HG03432 (cell line): ENCODE data around the gene SLC10A2.
A peak's percentile ranks its signal among the peaks of the same experiment; 100 is the strongest.
"Not testable (repeated sequence)": the region's sequence is repeated elsewhere in the genome, so short reads cannot be mapped to it uniquely, and the experiment has no call there.

Source experiments
- ATAC-seq: cut with Tn5 transposase; IDR thresholded peaks from one replicate; pipeline ENCODE4 v1.9.1; 2021; ENCODE audit warnings: mild to moderate bottlenecking, moderate library complexity; ENCODE audit not compliant: unreplicated experiment

Gene SLC10A2, protein sequence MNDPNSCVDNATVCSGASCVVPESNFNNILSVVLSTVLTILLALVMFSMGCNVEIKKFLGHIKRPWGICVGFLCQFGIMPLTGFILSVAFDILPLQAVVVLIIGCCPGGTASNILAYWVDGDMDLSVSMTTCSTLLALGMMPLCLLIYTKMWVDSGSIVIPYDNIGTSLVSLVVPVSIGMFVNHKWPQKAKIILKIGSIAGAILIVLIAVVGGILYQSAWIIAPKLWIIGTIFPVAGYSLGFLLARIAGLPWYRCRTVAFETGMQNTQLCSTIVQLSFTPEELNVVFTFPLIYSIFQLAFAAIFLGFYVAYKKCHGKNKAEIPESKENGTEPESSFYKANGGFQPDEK

DNA sequence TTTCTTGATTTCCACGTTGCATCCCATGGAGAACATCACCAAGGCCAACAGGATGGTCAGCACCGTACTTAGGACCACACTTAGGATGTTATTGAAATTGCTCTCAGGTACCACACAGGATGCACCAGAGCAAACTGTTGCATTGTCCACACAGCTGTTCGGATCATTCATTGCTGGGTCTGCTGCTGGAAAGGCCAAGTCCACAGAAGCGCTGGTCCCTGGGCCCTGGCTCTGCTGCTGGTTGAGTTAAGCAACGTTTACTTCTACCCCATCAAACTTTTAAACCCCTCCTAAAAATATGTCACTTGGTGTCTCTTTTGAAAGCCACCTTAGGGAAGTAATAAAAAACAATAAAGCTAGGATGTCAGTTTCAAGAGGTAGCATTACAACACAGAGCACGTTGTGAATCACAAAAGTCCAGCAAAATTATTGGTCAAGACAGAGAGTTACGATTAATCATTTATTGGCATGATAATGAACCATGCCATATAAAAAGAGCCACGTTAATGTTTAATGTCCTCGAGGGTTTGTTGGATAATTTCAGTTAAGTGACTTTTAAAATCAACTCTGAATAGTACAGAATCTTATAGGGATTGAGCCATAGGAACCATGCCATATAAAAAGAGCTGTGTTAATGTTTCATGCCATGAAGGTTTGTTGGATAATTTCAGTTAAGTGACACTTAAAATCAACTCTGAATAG, at the start of gene SLC10A2:
SLC10A2 (minus strand) TSS at position 339 of the 702 bp plus-strand sequence; CDS start at position 171, 168 bp downstream.
- ATAC-seq = no peak

DNA sequence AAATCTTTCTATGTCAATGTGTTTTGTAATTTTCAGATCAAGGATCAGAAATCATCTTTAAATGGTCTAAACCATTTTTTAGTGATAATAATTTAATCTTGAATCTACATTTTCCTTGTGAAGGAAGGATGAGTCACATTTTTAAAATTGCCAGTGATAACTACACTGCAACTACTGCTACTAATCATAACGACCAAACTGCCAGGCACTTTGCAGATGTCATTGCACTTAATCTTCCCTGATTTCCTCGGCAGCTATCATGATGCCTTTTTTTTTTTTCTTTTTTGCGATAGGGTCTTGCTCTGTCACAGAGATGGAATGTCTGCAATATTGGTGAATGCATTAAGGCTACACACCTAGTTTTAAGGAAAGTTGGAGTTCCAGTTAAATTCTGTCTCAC, 41.4 kb upstream of the SLC10A2 start:
- ATAC-seq = no peak

DNA sequence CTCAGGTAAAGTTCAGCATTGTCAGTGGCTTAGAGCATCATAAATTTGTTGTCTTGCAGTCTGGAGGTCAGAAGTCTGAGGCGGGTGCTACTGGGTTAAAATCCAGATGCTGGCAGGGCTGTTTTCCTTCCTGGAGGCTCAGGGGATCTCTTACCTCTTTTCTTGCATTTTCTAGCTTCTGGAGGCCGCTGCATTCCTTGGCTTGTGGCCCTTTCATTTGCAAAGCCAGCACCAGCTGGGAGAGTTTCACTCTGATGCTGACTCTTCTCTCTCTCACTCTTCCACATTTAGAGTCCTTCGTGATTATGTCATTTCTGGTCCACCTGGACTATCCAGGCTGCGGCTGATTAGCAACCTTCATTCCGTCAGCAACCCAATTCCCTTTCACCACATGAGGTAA, 38.1 kb upstream of the SLC10A2 start:
- no peak for ATAC-seq

DNA sequence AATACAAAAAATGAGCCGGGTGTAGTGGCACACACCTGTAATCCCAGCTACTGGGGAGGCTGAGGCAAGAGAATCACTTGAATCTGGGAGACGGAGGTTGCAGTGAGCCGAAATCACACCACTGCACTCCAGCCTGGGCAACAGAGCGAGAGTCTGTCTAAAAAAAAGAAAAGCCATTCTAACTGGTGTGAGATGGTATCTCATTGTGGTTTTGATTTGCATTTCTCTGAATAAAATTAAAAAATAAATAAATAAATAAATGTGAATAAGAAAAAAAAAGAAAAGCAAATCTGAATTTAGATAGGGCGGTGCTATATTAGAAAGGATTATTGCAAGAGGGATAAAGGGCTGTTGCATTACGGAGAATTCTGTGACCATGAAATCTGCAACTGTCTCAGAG, 37.2 kb upstream of the SLC10A2 start:
- not testable (repeated sequence) for ATAC-seq

DNA sequence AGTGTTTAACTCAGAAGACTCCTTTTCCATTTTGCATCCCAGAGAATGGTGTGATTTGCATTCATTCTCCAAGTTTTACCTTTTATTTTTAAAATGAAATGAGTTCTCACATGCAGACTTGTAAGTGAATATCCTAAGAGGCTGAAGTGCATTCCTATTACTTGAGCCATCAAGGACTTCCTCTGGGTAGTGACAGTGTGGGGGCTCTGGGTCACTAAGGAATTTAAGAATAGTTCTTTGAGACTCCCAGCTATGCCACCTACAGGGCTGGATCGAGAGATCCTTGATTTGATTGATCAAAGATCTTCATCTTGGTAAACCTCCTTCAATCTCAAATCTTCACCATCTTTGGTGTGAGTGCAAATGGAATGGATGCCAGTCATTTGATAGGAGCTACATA, 36.3 kb upstream of the SLC10A2 start:
- no peak for ATAC-seq

DNA sequence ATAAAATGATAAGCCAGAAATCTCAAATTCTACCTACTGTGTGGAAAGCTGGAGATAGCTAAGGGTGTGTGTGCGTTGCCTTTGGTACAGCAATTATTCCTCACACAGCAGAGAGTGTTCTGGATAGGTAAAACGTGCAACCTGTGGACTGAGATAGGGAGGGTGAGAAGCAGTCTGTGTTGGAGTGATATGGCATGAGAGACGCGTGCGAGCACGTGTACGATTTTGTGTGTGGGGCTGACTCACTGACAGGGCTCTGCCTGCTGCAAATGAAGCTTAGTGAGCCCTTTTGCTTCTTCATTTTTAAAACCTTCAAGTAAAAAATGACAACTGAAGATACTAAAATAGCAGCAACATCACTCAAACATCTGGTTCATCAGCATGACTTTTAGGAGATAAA, 35.7 kb upstream of the SLC10A2 start:
- no peak for ATAC-seq

DNA sequence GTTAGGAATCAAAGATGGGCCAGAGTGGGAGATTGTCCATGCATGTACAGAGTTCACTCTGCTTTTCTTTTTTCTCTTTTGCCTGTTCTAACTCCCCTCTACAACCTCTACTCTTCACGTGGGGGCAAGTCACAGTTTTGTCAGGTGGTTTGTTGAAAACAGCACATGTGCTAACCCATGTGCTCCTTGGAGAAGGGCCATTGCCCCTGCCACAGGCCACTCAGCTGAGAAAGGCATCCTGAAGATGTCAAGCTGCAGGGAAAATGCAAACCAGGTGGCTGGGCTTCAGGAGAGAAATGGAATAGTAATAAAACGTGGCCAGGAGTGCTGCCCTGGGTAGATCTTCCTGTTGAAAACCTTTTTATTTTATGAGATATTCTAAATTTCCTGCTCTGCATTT, 35.3 kb upstream of the SLC10A2 start:
- no peak for ATAC-seq

DNA sequence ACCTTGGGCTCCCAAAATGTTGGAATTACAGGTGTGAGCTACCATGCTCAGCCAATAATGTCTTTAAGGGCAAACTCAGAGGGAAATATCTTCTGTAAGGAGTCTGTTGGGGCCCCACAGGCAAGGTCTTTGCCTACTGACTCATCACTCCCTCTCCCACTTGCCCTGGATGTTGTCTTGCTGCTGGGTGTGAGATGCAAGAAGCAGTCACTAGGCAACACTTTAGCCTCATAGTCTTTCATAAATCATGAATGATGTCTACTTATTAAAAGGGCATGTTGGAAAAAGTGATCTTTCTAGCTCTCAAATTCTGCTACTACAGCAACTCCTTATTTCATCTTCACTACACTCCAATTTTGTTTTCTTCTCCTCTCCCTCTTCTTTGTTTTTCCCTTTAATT, 34.6 kb upstream of the SLC10A2 start:
- ATAC-seq = no peak

DNA sequence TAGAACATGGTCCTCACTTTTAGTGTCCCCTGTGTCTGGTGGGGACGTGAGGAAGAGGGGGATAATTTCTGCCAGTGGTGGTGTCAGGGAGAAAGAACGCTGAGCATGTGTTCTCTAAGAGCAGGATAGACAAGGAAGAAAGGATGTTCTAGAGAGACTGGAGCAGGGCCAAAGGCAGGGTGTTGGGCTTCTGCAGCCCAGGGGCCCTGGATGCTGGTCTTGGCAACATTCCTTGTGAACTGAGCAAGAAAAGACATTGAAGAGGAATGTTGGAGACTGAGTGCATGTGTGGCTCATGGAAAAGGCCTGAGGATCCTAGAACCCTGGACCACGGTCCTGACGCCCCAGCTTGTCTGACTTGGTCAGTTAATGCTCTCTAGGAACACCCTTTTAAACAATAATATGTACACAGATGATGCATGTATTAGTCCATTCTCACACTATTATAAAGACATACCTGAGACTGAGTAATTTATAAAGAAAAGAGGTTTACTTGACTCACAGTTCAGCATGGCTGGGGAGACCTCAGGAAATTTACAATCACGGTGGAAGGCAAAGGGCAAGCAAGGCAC, 33.6 kb upstream of the SLC10A2 start:
- ATAC-seq = no peak

DNA sequence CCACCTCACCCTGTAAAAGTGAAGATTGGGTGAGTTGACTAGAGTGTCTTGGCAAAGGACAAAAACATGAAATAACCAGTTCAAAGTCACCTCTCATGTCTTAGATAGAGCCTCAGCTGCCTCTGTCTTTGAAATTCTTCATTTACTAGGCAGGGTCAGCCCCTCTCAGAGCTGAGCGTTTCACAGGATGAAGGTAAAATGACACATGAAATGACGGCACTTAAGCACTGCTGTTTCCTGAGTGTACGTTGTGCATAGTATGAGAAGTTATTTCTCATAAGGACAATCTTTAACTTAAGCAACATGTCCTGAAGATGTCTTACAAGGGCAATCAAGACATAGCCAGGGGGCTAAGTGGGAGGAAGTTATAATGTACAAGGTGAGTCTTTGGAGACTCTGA, 32.3 kb upstream of the SLC10A2 start:
- no peak for ATAC-seq

DNA sequence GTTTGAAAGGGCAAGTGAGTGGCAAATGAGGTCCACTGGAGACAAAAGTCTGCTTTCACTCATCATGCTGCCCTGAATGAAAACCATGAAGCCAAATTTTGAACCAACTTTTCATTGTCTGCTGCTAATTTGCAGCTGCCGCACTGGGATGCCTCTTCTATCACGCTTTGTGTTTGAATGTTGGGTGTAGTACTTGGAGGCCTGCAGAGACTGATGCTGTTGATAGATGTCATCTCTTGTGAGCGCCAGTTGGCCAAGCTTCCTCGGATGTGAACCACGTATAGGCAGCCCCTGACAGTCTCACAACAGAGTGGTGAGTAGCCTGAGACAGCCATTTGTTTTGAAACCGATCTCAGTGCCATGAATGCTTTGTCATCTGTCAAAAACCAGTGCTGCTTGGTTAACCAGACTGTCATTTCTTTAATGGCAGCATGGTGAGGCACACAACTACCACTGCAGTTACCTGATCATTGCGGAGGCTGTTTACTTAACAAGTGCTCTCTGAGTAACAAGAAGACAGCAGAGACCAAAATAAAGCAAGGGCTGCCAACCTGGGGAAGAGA, 31.2 kb upstream of the SLC10A2 start:
- no peak for ATAC-seq

DNA sequence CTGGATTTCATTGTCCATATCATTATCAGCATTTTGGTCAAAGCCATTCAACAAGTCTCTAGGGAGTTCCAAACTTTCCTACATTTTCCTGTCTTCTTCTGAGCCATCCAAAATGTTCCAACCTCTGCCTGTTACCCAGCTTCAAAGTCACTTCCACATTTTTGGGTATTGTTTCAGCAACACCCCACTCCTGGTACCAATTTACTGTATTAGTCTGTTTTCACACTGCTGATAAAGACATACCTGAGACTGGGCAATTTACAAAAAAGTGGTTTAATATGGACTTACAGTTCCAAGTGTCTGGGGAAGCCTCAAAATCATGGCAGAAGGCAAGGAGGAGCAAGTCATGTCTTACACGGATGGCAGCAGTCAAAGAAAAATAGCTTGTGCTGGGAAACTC, 27.4 kb upstream of the SLC10A2 start:
- ATAC-seq = not testable (repeated sequence)

DNA sequence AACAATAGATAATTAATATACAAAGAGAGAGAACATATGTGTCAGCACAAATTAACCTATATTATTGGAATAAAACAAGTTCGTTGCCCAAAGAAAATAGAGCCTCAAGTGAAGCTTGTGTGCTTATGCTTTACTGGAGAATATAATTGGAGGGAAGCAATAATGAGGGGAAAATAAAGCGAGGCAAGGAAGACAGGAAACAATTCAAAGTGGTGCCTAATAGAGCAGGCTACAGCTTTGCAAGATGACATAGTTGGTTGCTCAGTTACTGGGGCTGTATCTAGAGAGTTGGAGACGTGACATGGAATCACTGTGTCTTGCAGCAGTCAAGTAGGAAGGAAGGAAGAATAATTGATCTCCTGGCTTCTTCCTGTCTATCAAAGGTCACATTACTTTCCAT, 21.1 kb upstream of the SLC10A2 start:
- ATAC-seq = no peak

DNA sequence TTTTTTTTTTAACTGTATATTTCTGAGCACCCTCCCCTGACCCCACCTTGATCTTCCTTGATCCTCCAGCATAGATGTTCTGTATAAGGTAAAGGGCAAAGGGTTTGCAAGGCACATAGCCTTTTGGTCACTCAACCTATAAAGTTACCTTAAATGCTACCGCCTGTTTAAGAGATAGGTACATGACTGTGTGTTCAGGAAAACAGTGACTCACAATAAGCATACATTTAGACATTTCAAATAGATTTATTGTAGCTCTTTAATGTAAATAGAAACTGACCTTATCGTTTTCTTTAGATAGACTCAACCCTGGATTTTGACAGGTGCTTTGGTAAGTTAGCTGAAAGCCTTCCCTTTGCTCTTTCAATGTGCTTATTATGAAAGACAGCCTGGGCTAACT, 15.2 kb upstream of the SLC10A2 start:
- ATAC-seq = no peak

DNA sequence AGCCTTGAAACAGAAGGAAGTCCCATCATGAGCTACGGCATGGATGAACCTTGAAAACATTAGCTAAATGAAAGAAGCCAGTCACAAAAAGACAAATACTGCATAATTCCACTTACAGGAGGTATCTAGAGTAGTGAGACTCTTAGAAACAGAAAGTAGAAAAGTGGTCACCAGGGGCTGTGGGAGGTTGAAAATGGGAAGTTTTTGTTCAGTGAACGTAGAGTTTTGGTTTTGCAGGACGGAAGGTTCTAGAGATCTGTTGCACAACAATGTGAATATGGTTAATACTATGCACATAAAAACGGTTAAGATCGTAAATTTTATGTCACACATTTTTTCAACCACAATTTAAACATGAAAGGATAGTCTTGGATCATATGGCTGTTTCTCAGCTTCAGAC, 11.9 kb upstream of the SLC10A2 start:
- ATAC-seq = peak; percentile 96

DNA sequence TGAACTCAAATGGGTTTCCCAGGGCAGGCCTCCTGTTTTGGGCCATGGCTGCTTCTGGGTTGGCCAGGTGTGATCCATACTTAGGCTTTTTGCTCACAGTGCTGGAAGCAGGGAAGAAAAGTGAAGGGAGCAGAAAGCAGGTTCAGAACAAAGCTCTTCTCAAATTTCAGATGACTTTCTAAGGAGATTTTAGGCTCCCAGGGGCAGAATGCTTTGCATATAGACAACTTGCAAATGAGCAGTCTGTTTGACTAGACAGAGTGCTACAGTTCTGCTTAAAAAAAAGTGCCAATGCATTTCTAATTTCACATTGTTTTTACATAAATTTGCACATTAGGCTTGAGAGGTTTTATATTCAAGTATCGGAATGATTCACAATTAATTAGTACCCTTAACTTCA, 2.6 kb upstream of the SLC10A2 start:
- no peak for ATAC-seq

DNA sequence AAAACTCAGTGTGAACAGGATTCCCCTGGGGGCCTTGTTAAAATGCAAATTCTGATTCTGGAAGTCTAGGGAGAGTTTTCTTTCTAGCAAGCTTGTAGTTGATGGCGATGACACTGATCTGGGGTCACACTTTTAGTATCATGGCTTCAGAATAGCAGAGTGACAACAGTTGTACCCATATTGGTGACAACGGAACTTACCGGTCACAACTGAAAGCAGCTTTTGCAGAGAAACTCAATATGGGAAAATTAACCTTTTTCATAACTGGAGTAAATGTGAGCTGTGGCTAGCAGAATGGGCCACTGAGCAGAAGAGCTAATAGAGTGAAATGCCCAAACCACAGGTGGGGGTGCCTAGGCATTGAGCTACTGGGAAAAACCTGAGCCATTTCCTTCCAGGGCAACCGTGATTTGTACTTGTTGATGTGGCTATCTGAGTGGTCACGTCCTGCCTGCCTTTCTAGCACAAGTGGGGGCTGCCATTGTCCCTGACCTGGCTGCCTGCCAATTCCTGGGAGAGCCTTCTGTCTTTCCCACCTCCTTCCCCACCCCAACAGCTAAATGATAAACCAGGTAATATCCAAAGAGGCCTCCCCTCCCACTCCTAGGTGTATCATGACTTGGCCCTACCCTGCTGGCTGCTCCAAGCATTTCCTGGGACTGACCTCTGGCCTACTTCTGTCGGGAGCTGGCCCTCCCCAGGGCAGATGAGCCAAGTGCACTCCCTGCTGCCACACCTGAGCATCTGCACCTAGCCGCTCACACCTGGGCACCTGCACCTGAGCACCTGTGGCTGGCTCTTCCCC, 1.7 kb upstream of the SLC10A2 start:
- ATAC-seq = peak; percentile 76

DNA sequence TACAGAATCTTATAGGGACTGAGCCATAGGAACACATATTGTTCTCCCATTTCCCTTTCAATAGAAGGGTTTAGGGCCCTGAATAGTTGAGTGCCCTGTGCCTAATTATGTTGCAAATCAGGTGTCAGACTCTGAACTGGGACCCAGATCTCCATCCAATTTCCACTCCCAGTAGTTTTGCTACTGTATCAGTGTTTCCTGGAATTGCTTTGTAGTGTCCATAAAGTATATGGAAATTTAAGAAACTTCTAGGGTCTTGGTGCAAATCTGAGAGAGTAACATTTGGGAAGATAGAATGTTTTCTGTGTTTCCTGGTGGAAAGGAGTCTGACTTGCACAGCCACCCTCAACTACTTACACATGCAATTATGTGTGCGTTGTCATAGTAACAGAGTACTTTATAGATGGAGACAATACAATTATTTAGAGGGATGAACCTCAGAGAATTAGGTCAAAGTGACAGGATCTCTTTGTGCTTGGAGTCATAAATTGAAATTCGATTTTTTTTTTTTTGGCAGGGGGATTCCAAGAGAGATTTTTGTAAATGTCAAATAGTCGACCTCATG, 646 bp upstream of the SLC10A2 start:
- no peak for ATAC-seq

DNA sequence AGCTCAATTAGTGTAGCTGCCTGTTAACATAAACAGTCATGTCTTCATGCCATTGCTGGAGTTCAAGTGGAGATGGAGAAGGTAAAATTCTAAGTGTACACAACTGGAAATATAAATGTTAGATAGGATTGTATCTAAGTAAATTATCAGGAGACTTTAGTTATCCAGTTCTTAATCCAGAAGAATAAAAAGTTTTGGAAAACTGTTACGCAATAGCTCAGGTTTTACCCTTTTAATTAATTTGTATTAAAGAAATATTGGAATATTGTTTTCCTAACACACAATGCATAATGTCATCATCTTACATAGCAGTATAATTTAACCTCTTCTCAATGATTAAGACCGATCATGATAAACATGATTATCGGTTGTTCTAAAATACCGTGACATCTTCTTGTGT, 2.8 kb downstream of the SLC10A2 start:
- no peak for ATAC-seq

DNA sequence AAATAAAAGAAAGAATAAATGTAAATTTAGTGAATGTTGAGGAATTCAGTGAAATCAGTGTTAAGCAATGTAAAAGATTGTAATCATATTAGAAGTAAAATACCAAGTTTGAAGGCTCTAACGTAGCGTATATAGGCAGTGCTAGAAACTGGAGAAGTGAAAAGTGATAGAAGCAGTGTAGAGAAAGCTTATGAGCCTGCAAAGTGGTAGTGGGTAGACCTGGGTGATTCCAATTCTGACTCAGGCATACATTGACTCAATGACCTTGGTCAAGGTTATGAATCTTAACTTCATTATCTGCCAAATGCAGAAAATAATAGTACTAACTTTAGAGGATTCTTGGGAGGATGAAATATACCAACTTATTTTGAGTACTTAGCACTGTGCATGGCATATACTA, 4.1 kb downstream of the SLC10A2 start:
- ATAC-seq = no peak

DNA sequence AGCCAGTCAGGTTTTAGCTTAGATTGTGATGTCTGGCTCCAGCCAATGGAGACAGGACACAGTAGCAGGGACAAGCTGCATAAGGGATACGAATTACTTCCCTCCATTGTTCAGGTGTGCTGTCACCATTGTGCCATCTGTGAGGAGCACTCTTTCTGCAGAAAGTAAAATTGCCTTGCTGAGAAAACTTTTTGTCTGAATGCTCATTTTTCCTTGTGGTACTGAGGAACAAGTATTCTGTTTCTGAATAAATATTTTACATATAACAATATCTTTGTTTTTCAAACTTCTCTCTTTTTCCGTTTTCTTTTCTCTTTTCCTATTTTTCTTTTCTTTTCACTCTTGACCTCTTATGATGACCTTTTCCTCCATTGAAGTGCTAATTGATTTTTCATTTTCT, 10.2 kb downstream of the SLC10A2 start:
- ATAC-seq = no peak
